K562 (cell line): ENCODE results near the gene CAST. TPM values are rescaled to one million over a fixed set of nuclear protein-coding genes. Genes with fewer than 3 reads are reported as not detected.
A peak's percentile ranks its signal among the peaks of the same experiment; 100 is the strongest.

Source experiments
- ELF2 ChIP-seq: fragments of 250-450 bp; sonication (Bioruptor Pico); IDR thresholded peaks from 2 replicates; pipeline ENCODE4 v1.5.0; 2021; ENCODE audit warnings: mild to moderate bottlenecking
- FOXK1 ChIP-seq: sonication (generic); formaldehyde crosslinking; IDR thresholded peaks from 2 replicates; pipeline ENCODE4 v1.8.0; 2022; ENCODE audit warnings: missing genetic modification reagents, mild to moderate bottlenecking, borderline replicate concordance
- HEY1 ChIP-seq: fragments of 250-450 bp; sonication (Bioruptor Pico); IDR thresholded peaks from 2 replicates; pipeline ENCODE4 v1.5.0; 2020; ENCODE audit warnings: mild to moderate bottlenecking, moderate library complexity, borderline replicate concordance
- HNRNPH1 ChIP-seq: fragments of 200-400 bp; formaldehyde crosslinking; optimal IDR thresholded peaks from 2 replicates; pipeline ENCODE3; 2017; ENCODE audit warnings: low read depth, mild to moderate bottlenecking, low read length, moderate library complexity
- KAT2B ChIP-seq: IDR thresholded peaks from one replicate; pipeline ENCODE4 v1.6.1; 2012; ENCODE audit warnings: low read depth, mild to moderate bottlenecking, control low read depth, inconsistent platforms, low read length, moderate library complexity
- KAT7 ChIP-seq: sonication (generic); formaldehyde crosslinking; IDR thresholded peaks from 2 replicates; pipeline ENCODE4 v1.8.0; 2022; ENCODE audit warnings: missing genetic modification reagents, mild to moderate bottlenecking, borderline replicate concordance
- KDM1A ChIP-seq, 2 experiments: fragments of 450-650 bp; IDR thresholded peaks; 2 replicates each; pipeline ENCODE4 v1.6.1; 2016; ENCODE audit warnings: mild to moderate bottlenecking in 2 of 2
- NRF1 ChIP-seq, 2 experiments: fragments of 450-650 bp; IDR thresholded peaks in 1 of 2; conservative IDR thresholded peaks in 1 of 2; 2 replicates each; pipeline ENCODE4 v1.6.1; 2014; ENCODE audit warnings: mild to moderate bottlenecking in 2 of 2
- SMAD2 ChIP-seq: fragments of 150-350 bp; IDR thresholded peaks from 2 replicates; pipeline ENCODE4 v1.6.1; 2014; ENCODE audit warnings: low read depth, mild to moderate bottlenecking, low read length
- TAF15 ChIP-seq: fragments of 200-400 bp; formaldehyde crosslinking; IDR thresholded peaks from 2 replicates; pipeline ENCODE4 v1.6.1; 2017; ENCODE audit warnings: mild to moderate bottlenecking, low read depth, low read length, moderate library complexity
- TAF9B ChIP-seq: fragments of 450-650 bp; IDR thresholded peaks from 2 replicates; pipeline ENCODE4 v1.6.1; 2018; ENCODE audit warnings: mild to moderate bottlenecking; ENCODE audit not compliant: partially characterized antibody
- TEAD1 ChIP-seq, 2 experiments: fragments of 450-650 bp in 1 of 2; sonication (generic) in 1 of 2; formaldehyde crosslinking; IDR thresholded peaks; 2 replicates each; pipeline versions ENCODE4 v1.4.0 to v1.8.0; 2020 to 2022; ENCODE audit warnings: mild to moderate bottlenecking in 2 of 2, missing genetic modification reagents in 1 of 2
- ZNF431 ChIP-seq: sonication (generic); formaldehyde crosslinking; IDR thresholded peaks from 2 replicates; pipeline ENCODE4 v1.8.0; 2022; ENCODE audit warnings: mild to moderate bottlenecking, missing genetic modification reagents
- polyA plus RNA-seq, 8 experiments: library from polyadenylated mRNA; depleted of rRNA in 4 of 8; stranded (reverse) in 5 of 8; unstranded in 3 of 8; fragments of >200 nt; fragmentation: Nextera tagmentation in 2 of 8; fragmentation: Illumina TruSeq in 1 of 8; extraction: Ambion mirVana in 2 of 8; extraction: Trizol in 1 of 8; gene quantifications; 2 replicates each; pipeline versions ENCODE4 v1.2.1 to v1.2.3, GENCODE V29; 2011 to 2014; ENCODE audit warnings: inconsistent platforms in 1 of 8, missing spikeins in 1 of 8
- total RNA-seq, 7 experiments: library from RNA; depleted of rRNA in 6 of 7; stranded (reverse); fragments of >200 nt in 6 of 7; fragmentation: Illumina TruSeq in 2 of 7; extraction: Trizol in 2 of 7; gene quantifications; 2 replicates each; pipeline versions ENCODE4 v1.2.1 to v1.2.3, GENCODE V29; 2011 to 2021; ENCODE audit warnings: low replicate concordance in 1 of 7
- TF ChIP-seq, protein P1 (sequence below): fragments of 250-450 bp; sonication (Bioruptor Pico); IDR thresholded peaks from 2 replicates; pipeline ENCODE4 v1.8.0; 2022; ENCODE audit warnings: inconsistent platforms, mild to moderate bottlenecking, moderate library complexity, borderline replicate concordance
- TF ChIP-seq, protein P2 (sequence below): fragments of 250-450 bp; sonication (Bioruptor Pico); IDR thresholded peaks from 2 replicates; pipeline ENCODE4 v1.5.0; 2021; ENCODE audit warnings: mild to moderate bottlenecking, borderline replicate concordance
- TF ChIP-seq, protein P3 (sequence below): fragments of 250-450 bp; sonication (Bioruptor Pico); IDR thresholded peaks from 2 replicates; pipeline ENCODE4 v1.6.1; 2021; ENCODE audit warnings: mild to moderate bottlenecking
- TF ChIP-seq, protein P4 (sequence below): fragments of 450-650 bp; IDR thresholded peaks from 2 replicates; pipeline ENCODE4 v1.6.1; 2016; ENCODE audit warnings: missing biosample characterization, missing genetic modification characterization
- TF ChIP-seq, protein P5 (sequence below), 2 experiments: fragments of 450-650 bp in 1 of 2; sonication (generic) in 1 of 2; formaldehyde crosslinking in 1 of 2; IDR thresholded peaks in 1 of 2; conservative IDR thresholded peaks in 1 of 2; 2 replicates each; pipeline versions ENCODE4 v1.6.1 to v1.8.1; 2016 to 2023; ENCODE audit warnings: mild to moderate bottlenecking in 2 of 2, moderate library complexity in 2 of 2, inconsistent platforms in 1 of 2, missing genetic modification reagents in 1 of 2
- TF ChIP-seq, protein P6 (sequence below): sonication (generic); formaldehyde crosslinking; IDR thresholded peaks from 2 replicates; pipeline ENCODE4 v1.9.0; 2022; ENCODE audit warnings: mild to moderate bottlenecking, missing genetic modification reagents

Gene CAST
- total and polyA plus RNA-seq, 9 of the 15 experiments (the other 6 are each of a cell fraction or from before 2014, with no cell fraction given) = 55.5 to 136 (median 86.1) TPM

DNA sequence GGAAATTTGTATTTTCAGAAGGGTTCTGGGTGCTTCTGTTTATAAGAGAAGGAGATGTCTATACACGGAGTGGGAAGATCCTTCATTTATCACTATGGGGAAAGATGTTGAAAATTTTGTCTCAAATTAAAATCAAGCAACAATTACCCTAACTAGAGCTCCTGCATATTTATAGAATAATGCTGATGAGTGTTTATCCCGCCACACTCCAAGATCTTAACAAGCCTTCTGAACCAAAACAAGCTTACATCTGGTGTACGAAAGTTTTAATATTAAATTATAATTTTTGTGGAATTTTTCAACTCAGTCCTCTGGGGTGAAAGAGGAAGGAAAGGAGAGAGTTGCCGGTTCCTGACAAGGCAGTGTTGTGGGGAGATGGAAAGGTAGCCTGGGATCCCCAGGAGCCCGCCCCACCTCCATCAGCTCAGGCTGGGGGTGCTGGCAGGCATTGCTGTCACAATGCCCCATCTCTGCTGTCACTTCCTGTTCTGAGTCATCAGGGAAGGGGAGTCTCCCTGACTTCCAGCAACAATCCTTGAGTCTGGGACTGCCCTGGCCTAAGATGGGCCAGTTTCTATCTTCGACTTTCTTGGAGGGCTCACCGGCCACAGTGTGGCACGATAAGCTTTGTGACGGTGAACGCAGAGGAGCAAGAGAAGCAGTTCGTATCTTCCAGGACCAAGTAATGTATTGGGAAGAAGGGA lies 81.0 kb downstream of the CAST start (continued):
- TF ChIP-seq, protein P1, sequence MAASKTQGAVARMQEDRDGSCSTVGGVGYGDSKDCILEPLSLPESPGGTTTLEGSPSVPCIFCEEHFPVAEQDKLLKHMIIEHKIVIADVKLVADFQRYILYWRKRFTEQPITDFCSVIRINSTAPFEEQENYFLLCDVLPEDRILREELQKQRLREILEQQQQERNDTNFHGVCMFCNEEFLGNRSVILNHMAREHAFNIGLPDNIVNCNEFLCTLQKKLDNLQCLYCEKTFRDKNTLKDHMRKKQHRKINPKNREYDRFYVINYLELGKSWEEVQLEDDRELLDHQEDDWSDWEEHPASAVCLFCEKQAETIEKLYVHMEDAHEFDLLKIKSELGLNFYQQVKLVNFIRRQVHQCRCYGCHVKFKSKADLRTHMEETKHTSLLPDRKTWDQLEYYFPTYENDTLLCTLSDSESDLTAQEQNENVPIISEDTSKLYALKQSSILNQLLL (CRISPR knock-in tag) = no peak
- TF ChIP-seq NRF1 (conservative IDR thresholded peaks at IDR 0.05 in 1 of 2, IDR thresholded peaks at IDR 0.05 in 1 of 2) (0 out of 4 replicates have a peak, but pooled peaks of 1 of the 2 experiments have one; percentile 16), ZNF431 (CRISPR knock-in tag) (no peak), SMAD2 (no peak), TEAD1 (CRISPR knock-in tag; IDR thresholded peaks at IDR 0.05) (no peak), ELF2 (CRISPR knock-in tag) (no peak), FOXK1 (CRISPR knock-in tag) (no peak), KAT2B (no peak), KAT7 (CRISPR knock-in tag) (no peak), TAF15 (no peak), KDM1A (IDR thresholded peaks at IDR 0.05) (no peak), HEY1 (no peak), TAF9B (no peak), HNRNPH1 (no peak)
- TF ChIP-seq, protein P2, sequence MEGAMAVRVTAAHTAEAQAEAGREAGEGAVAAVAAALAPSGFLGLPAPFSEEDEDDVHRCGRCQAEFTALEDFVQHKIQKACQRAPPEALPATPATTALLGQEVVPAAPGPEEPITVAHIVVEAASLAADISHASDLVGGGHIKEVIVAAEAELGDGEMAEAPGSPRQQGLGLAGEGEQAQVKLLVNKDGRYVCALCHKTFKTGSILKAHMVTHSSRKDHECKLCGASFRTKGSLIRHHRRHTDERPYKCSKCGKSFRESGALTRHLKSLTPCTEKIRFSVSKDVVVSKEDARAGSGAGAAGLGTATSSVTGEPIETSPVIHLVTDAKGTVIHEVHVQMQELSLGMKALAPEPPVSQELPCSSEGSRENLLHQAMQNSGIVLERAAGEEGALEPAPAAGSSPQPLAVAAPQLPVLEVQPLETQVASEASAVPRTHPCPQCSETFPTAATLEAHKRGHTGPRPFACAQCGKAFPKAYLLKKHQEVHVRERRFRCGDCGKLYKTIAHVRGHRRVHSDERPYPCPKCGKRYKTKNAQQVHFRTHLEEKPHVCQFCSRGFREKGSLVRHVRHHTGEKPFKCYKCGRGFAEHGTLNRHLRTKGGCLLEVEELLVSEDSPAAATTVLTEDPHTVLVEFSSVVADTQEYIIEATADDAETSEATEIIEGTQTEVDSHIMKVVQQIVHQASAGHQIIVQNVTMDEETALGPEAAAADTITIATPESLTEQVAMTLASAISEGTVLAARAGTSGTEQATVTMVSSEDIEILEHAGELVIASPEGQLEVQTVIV (CRISPR knock-in tag) = no peak
- TF ChIP-seq, protein P3, sequence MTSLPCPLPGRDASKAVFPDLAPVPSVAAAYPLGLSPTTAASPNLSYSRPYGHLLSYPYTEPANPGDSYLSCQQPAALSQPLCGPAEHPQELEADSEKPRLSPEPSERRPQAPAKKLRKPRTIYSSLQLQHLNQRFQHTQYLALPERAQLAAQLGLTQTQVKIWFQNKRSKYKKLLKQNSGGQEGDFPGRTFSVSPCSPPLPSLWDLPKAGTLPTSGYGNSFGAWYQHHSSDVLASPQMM (CRISPR knock-in tag) = no peak
- TF ChIP-seq, protein P4, sequence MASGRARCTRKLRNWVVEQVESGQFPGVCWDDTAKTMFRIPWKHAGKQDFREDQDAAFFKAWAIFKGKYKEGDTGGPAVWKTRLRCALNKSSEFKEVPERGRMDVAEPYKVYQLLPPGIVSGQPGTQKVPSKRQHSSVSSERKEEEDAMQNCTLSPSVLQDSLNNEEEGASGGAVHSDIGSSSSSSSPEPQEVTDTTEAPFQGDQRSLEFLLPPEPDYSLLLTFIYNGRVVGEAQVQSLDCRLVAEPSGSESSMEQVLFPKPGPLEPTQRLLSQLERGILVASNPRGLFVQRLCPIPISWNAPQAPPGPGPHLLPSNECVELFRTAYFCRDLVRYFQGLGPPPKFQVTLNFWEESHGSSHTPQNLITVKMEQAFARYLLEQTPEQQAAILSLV (tag) = no peak
- TF ChIP-seq, protein P5, sequence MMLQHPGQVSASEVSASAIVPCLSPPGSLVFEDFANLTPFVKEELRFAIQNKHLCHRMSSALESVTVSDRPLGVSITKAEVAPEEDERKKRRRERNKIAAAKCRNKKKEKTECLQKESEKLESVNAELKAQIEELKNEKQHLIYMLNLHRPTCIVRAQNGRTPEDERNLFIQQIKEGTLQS (IDR thresholded peaks at IDR 0.05) = peak; percentile 90
- TF ChIP-seq, protein P5 (CRISPR knock-in tag; conservative IDR thresholded peaks at IDR 0.05) = no peak
- TF ChIP-seq, protein P6, sequence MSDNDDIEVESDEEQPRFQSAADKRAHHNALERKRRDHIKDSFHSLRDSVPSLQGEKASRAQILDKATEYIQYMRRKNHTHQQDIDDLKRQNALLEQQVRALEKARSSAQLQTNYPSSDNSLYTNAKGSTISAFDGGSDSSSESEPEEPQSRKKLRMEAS = no peak
